Gastroesophageal sphincter (tissue), 3 donors: ENCODE measurements around the gene TFAM.

Experiments used
- POLR2A ChIP-seq, 2 donors: fragments of 450-650 bp; IDR thresholded peaks; one replicate each; pipeline ENCODE4 v1.6.1; 2017; ENCODE audit warnings: antibody characterized with exemption in 2 of 2, mild to moderate bottlenecking in 2 of 2, moderate library complexity in 1 of 2
- POLR2AphosphoS5 ChIP-seq: sonication (generic); formaldehyde crosslinking; IDR thresholded peaks from one replicate; pipeline ENCODE4 v1.6.1; 2017; ENCODE audit warnings: antibody characterized with exemption
- TF ChIP-seq, protein P1 (sequence below), 4 experiments: fragments of 200-600 bp in 2 of 4; fragments of 450-650 bp in 2 of 4; sonication (generic) in 1 of 4; IDR thresholded peaks; one replicate each; pipeline ENCODE4 v1.5.1; 2017 to 2019; ENCODE audit warnings: antibody characterized with exemption in 4 of 4, mild to moderate bottlenecking in 2 of 4, moderate library complexity in 2 of 4

DNA sequence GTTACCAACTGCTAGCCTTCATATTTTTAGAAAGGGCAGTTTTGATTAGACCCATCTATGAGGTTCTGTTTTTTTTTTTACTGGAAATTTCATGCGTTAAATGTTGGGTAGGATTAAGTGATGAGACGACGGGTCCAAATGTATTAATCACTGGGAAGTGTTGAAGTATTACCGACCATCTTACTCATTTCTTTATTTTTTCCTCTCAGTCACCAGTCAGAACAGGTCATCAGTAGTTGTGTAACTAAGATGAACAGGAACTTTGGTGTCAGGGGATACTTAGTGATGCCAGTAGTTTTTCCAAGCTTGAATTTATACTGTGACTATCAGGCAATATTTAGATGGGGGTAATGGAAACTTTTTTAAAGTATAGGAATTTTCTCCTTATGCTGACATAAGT is 14.2 kb downstream of the TFAM start:
- TF ChIP-seq POLR2A (IDR thresholded peaks at IDR 0.05): no peak
- TF ChIP-seq, protein P1, sequence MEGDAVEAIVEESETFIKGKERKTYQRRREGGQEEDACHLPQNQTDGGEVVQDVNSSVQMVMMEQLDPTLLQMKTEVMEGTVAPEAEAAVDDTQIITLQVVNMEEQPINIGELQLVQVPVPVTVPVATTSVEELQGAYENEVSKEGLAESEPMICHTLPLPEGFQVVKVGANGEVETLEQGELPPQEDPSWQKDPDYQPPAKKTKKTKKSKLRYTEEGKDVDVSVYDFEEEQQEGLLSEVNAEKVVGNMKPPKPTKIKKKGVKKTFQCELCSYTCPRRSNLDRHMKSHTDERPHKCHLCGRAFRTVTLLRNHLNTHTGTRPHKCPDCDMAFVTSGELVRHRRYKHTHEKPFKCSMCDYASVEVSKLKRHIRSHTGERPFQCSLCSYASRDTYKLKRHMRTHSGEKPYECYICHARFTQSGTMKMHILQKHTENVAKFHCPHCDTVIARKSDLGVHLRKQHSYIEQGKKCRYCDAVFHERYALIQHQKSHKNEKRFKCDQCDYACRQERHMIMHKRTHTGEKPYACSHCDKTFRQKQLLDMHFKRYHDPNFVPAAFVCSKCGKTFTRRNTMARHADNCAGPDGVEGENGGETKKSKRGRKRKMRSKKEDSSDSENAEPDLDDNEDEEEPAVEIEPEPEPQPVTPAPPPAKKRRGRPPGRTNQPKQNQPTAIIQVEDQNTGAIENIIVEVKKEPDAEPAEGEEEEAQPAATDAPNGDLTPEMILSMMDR (IDR thresholded peaks at IDR 0.05): no peak
- TF ChIP-seq POLR2AphosphoS5: no peak
